OCI-LY1 (cell line): ENCODE results near the gene IPCEF1.
A peak's percentile ranks its signal among the peaks of the same experiment; 100 is the strongest.

Experiments
- H2AFZ ChIP-seq: fragments of 200-600 bp; sonication (generic), shearing (Covaris generic); 2 replicates; pipeline ENCODE4 v1.6.0; 2014; ENCODE audit warnings: antibody characterized with exemption, mild to moderate bottlenecking, low read length
- H3F3A ChIP-seq: fragments of 200-600 bp; sonication (generic), shearing (Covaris generic); 2 replicates; pipeline ENCODE4 v1.6.0; 2014; ENCODE audit warnings: mild to moderate bottlenecking, antibody characterized with exemption, low read length, moderate library complexity; ENCODE audit not compliant: insufficient read depth
- H3K27ac ChIP-seq: fragments of 200-600 bp; sonication (generic); 2 replicates; pipeline ENCODE4 v1.5.1; 2014; ENCODE audit warnings: low read length, mixed run types, mild to moderate bottlenecking, low read depth; ENCODE audit not compliant: poor library complexity, severe bottlenecking
- H3K27me3 ChIP-seq: fragments of 200-600 bp; sonication (generic); 2 replicates; pipeline ENCODE4 v1.6.0; 2014; ENCODE audit warnings: antibody characterized with exemption, mild to moderate bottlenecking, low read length, moderate library complexity; ENCODE audit not compliant: insufficient read depth
- H3K36me3 ChIP-seq: fragments of 200-600 bp; sonication (generic); 2 replicates; pipeline ENCODE4 v1.6.1; 2014; ENCODE audit warnings: mild to moderate bottlenecking, antibody characterized with exemption, low read length, moderate library complexity, mixed read lengths; ENCODE audit not compliant: insufficient read depth
- H3K4me1 ChIP-seq: fragments of 200-600 bp; sonication (generic); 2 replicates; pipeline ENCODE4 v1.5.1; 2014; ENCODE audit warnings: mild to moderate bottlenecking, low read length, moderate library complexity; ENCODE audit not compliant: insufficient read depth, severe bottlenecking
- H3K4me2 ChIP-seq: fragments of 200-600 bp; sonication (generic), shearing (Covaris generic); 2 replicates; pipeline ENCODE4 v1.6.1; 2014; ENCODE audit warnings: low read length
- H3K4me3 ChIP-seq: fragments of 200-600 bp; sonication (generic); 2 replicates; pipeline ENCODE4 v1.5.1; 2014; ENCODE audit warnings: low read length, low read depth, mild to moderate bottlenecking, mixed read lengths; ENCODE audit not compliant: poor library complexity, severe bottlenecking
- H3K79me2 ChIP-seq: fragments of 200-600 bp; shearing (Covaris generic); 2 replicates; pipeline ENCODE4 v1.6.1; 2016; ENCODE audit warnings: mixed run types, low read length, mixed read lengths; ENCODE audit not compliant: insufficient read depth
- H3K9ac ChIP-seq: fragments of 200-600 bp; sonication (generic), shearing (Covaris generic); 2 replicates; pipeline ENCODE4 v1.6.1; 2014; ENCODE audit warnings: mild to moderate bottlenecking, low read length, mixed read lengths
- H3K9me2 ChIP-seq: fragments of 200-600 bp; sonication (generic), shearing (Covaris generic); 2 replicates; pipeline ENCODE4 v1.6.1; 2014; ENCODE audit warnings: low read depth, mild to moderate bottlenecking, low read length, mixed read lengths
- H3K9me3 ChIP-seq: fragments of 200-600 bp; shearing (Covaris generic); 2 replicates; pipeline ENCODE4 v1.6.1; 2014; ENCODE audit warnings: low read length, mixed read lengths
- H4K20me1 ChIP-seq: fragments of 200-600 bp; sonication (generic), shearing (Covaris generic); 2 replicates; pipeline ENCODE4 v1.6.0; 2016; ENCODE audit warnings: mild to moderate bottlenecking, low read length; ENCODE audit not compliant: insufficient read depth
- EZH2 ChIP-seq: fragments of 200-600 bp; sonication (generic), shearing (Covaris generic); IDR thresholded peaks from 2 replicates; pipeline ENCODE4 v1.8.0; 2017; ENCODE audit warnings: borderline replicate concordance, mixed run types, mild to moderate bottlenecking, antibody characterized with exemption, low read length, moderate library complexity, mixed read lengths
- TF ChIP-seq, protein P1 (sequence below): fragments of 200-600 bp; sonication (generic), shearing (Covaris generic); IDR thresholded peaks from 2 replicates; pipeline ENCODE4 v1.5.1; 2017; ENCODE audit warnings: mild to moderate bottlenecking, antibody characterized with exemption, low read length, moderate library complexity, mixed read lengths

IPCEF1 gene

DNA sequence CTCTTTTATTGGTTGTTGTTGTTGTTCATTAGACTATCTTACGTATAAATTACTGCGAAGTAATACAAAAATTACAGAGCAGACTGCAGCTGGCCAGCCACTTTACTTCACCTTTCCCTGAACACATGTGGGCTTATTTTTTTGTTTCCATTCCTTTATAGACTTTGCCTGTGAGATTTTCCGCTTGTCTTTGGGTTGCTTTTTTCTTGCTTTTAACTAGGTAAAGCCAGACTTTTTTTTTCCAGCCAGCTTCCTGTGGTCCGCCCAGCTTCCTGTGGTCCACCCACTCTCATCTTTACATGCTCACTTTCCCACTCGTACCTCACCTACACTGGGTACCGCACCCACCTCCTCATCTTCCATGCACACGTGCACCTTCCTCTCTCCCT lies 79.0 kb downstream of the IPCEF1 start:
- Histone ChIP-seq H3K9me2 (no peaks in the 10 kb centered on the region), H2AFZ (no peak overlapping the region), H3K36me3 (no peaks in the 10 kb centered on the region)

DNA sequence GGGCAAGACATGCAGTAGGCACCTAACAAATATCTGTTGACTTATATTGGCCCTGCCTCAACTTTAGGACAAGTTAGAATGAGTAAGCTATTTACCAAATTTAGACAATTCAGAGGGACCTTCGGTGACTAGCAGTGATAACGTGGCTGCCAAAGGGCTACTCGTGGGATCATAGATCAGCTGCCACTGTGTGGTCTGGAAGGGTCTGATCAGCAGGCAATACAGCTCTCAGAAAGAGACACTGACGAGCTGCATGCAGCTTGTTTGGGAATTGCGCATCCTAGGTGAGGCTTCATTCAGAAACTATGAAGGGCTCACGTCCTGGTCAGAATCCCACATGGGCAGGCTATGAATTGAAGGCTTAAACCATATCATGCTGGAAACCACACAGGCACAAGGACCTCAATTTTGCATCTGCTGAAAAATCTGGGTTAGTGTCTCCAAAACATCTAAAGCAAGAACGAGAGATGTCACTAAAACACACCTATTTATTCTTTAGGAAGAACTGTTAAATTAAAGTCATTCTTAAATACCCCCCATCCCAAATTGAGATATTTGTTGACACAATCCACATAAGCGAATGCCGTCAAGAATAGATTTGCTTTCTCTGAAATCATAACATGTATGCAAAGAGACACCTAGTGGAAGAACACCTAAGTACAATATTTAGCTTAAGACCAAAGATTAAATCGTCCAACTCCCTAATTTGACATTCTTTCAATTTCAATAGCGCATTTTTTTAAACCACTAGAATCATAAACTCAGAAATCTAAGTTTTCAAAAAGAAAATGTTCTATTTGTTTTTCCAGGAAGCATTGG lies 79.6 kb downstream of the IPCEF1 start:
- no peaks in the 10 kb centered on the region for H3K9me3 ChIP-seq
- no peak overlapping the region for H2AFZ ChIP-seq
- no peak for TF ChIP-seq EZH2
- TF ChIP-seq, protein P1, sequence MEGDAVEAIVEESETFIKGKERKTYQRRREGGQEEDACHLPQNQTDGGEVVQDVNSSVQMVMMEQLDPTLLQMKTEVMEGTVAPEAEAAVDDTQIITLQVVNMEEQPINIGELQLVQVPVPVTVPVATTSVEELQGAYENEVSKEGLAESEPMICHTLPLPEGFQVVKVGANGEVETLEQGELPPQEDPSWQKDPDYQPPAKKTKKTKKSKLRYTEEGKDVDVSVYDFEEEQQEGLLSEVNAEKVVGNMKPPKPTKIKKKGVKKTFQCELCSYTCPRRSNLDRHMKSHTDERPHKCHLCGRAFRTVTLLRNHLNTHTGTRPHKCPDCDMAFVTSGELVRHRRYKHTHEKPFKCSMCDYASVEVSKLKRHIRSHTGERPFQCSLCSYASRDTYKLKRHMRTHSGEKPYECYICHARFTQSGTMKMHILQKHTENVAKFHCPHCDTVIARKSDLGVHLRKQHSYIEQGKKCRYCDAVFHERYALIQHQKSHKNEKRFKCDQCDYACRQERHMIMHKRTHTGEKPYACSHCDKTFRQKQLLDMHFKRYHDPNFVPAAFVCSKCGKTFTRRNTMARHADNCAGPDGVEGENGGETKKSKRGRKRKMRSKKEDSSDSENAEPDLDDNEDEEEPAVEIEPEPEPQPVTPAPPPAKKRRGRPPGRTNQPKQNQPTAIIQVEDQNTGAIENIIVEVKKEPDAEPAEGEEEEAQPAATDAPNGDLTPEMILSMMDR = peak; percentile 58; the same call in 1 of the 2 replicates
- no peaks in the 10 kb centered on the region for H4K20me1 ChIP-seq
- H3K79me2 ChIP-seq = no peaks in the 10 kb centered on the region
- no peak overlapping the region for H3K4me2 ChIP-seq
- no peak overlapping the region for H3K27ac ChIP-seq
- H3F3A ChIP-seq = no peaks in the 10 kb centered on the region
- no peaks in the 10 kb centered on the region for H3K9me2 ChIP-seq
- H3K9ac ChIP-seq = no peak overlapping the region
- H3K4me3 ChIP-seq = no peak overlapping the region
- H3K4me1 ChIP-seq = no peaks in the 10 kb centered on the region
- no peaks in the 10 kb centered on the region for H3K27me3 ChIP-seq
- no peaks in the 10 kb centered on the region for H3K36me3 ChIP-seq

More for the DNA sequence above, 79.0 kb downstream of the IPCEF1 start:
- no peak overlapping the region for H3K4me2 ChIP-seq
- TF ChIP-seq, protein P1 = no peak
- no peak for TF ChIP-seq EZH2
- H3K9me3 ChIP-seq = no peaks in the 10 kb centered on the region
- no peaks in the 10 kb centered on the region for H3K79me2 ChIP-seq
- H3K27ac ChIP-seq = no peak overlapping the region
- H3F3A ChIP-seq = no peaks in the 10 kb centered on the region
- no peaks in the 10 kb centered on the region for H4K20me1 ChIP-seq
- no peaks in the 10 kb centered on the region for H3K27me3 ChIP-seq
- no peak overlapping the region for H3K4me3 ChIP-seq
- no peaks in the 10 kb centered on the region for H3K4me1 ChIP-seq
- H3K9ac ChIP-seq = no peak overlapping the region

DNA sequence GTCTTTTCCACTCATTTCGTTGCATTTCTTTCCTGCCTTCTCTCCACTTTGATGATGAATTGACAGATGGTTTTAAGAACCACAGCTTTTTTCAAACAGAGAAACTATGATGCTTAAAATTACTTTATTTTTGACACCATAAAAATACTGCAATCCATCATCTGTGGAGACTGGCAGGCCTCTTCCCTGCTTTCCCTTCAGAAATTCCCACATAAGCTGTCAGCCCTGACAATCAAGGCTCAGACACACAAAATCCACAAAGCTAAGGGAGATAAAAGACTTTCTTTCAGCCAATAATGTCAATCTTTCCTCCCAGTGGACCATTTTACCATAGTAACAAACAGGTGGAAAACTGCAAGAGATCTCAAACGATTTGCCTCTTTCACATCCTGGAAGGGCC lies 82.4 kb downstream of the IPCEF1 start:
- H4K20me1 ChIP-seq = no peaks in the 10 kb centered on the region
- H3K9ac ChIP-seq = no peak overlapping the region
- H3K9me3 ChIP-seq = no peaks in the 10 kb centered on the region
- no peaks in the 10 kb centered on the region for H3K27me3 ChIP-seq
- TF ChIP-seq EZH2 = no peak
- TF ChIP-seq, protein P1 = no peak
- no peaks in the 10 kb centered on the region for H3K9me2 ChIP-seq
- no peaks in the 10 kb centered on the region for H3K79me2 ChIP-seq
- no peaks in the 10 kb centered on the region for H3K36me3 ChIP-seq
- no peak overlapping the region for H3K27ac ChIP-seq
- no peak overlapping the region for H3K4me3 ChIP-seq
- H3F3A ChIP-seq = no peaks in the 10 kb centered on the region
- no peaks in the 10 kb centered on the region for H3K4me1 ChIP-seq
- no peak overlapping the region for H3K4me2 ChIP-seq
- no peak overlapping the region for H2AFZ ChIP-seq
